ENCODE data around the gene TACR2.

The TACR2 gene

DNA sequence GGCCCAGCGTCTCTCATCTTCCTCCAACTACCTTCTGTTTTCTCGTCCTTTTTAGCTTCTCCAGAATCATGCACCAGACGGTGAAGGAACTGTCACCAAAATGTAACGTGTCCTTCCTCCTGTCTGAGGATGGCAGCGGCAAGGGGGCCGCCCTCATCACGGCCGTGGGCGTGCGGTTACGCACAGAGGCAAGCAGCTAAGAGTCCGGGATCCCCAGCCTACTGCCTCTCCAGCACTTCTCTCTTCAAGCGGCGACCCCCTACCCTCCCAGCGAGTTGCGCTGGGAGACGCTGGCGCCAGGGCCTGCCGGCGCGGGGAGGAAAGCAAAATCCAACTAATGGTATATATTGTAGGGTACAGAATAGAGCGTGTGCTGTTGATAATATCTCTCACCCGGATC, 15.8 kb downstream of the TACR2 start:
- no peak for DNase-seq

GRCh38 chr10:69398466-69398865, 18.3 kb downstream of the TACR2 start:
- DNase-seq = no peak

DNA sequence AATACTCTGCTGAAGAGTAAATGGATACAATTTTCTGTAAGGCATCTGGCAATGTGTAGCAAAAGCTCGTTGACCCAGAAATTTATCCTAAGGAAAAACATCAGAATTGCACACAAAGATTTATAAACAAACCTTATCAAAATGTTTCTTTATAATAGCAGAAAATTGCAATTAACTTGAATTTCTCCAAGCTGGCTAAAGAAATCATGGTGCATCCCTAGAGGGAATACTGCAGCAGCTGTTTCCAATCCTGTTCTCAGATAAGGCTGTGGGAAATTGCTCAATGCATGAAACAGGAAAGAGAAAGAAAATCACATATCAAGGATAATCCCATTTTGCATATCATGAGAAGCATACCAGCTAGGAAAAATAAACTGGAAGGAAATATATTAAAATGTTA, 18.7 kb downstream of the TACR2 start:
- DNase-seq = no peak

DNA sequence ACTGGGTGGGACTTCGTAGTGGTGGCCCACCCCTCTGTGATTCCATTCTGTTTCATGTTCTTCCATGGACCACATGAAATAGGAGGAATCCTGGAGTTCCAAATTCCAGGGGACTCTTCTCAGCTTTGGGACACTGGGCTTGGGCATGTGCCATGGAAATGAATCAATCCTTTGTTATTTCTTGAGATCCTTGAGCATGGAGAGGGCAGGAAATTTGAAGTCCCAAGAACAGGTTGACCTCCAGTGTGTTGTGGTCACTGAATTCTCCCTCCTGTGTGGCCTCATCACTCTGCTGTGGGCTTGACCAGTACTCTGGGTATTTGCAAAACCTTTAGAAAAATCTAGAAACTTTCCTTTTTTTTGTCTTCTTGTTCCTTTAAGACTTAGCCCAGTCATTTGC, 22.7 kb downstream of the TACR2 start:
- DNase-seq = no peak

GRCh38 chr10:69392481-69393000, 24.2 kb downstream of the TACR2 start:
- DNase-seq = peak; percentile 57

DNA sequence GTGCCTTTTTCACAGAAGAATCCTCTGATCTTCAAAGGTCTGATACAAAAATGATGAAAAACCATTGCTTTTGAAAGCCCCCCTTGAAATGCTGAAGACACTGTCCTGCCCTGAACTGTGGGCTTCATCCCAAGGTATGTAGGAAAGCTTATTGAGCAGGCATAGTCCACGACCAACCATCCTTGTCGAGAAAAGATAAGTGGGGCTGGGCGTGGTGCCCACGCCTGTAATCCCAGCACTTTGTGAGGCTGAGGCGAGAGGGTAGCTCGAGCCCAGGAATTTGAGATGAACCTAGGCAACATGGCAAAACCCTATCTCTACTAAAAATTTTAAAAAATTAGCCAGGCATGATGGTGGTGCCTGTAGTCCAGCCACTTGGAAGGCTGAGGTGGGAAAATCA, 25.6 kb downstream of the TACR2 start:
- DNase-seq = no peak

- peak; percentile 74 for DNase-seq
These were observed 26.8 kb downstream of the TACR2 start for GRCh38 chr10:69389827-69390490.

GRCh38 chr10:69388488-69388887, 28.2 kb downstream of the TACR2 start:
- no peak for DNase-seq

GRCh38 chr10:69387500-69387899, 29.2 kb downstream of the TACR2 start:
- no peak for DNase-seq

DNA sequence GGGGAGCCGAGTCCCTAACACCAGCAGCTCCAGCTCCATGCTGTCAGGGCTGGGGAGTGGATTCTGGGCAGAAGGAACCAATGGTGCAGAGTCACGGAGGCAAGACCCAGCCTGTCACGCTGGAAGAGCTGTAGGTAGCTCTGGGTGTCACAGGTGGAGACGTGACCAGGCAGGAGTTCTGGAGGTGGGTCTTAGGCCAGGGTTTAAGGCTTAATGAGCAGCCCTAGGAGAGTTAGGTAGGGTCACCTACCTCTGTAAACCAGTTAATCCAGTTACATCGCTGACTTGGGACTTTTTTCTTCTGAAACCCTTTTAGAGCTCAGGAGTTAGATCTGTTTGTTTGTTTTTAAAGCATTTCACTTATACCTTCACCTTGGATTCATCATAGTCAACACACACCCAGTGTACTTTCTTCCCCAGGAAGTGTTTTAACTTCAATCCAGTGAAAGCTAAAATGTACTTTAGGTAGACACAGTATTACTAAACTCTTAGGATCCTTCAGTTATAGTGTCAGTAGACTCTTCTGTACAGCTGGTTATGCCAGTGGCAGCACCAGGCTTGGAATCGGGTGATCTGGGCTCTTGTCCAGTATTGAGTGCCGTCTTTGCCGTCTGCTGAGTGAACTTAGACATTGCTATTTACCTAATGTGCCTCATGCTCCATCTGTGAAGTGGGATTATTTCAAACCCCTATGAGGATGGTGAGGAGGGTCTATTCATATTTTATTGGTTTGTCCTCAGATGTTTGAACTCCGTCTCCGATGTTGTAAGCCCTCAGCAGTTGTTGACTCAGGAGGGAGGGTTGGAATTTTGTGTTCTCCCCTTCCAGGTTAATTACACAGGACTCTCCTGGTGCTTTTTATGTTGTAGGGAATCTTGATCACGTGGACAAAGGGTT, 31.0 kb downstream of the TACR2 start:
- no peak for DNase-seq

- DNase-seq = no peak
These were observed 32.4 kb downstream of the TACR2 start for GRCh38 chr10:69384320-69384719.

DNA sequence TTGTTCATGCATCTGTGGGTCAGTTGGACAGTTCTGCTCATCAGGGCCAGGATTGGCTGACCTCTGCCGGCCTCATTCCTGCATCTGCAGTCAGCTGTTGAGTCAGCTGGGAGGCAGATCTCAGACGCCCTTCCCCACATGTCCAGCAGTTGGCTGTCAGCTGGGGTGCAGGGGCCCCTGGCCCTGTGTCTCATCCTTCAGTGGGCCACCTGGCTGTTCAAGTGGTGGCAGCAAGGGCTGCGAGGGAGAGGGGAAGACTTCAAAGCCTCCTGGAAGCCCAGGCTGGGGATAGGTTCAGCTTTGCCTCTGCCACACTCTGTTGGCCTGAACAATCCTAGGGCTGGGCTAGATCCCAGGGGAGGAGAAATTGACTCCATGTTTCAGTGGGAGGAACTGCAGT, 33.2 kb downstream of the TACR2 start:
- peak; percentile 71 for DNase-seq

DNA sequence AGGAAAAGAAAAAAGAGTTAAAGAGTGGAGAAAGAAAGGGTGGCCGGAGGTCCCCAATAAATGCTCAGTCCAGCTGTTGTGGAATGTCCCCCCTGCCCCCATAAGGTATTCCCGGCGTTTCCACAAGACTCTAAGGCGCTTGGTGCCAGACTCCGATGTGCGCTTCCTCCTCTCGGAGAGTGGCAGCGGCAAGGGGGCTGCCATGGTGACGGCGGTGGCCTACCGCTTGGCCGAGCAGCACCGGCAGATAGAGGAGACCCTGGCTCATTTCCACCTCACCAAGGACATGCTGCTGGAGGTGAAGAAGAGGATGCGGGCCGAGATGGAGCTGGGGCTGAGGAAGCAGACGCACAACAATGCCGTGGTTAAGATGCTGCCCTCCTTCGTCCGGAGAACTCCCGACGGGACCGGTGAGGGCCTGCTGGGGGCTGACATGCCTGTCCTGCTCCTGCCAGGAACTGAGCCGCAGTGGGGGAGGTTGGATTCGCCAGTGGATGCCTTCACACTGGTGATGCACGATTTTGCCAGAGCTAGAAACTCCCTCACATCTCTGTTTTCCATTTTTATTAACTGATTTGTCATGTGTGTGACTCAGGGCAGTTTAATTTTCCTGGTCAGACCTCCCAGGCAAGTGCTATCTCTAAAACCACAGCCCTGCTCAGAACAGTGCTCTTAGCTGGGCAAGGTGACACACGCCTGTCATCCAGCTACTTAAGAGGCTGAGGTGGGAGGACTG, 34.2 kb downstream of the TACR2 start:
- DNase-seq = peak; percentile 97

DNA sequence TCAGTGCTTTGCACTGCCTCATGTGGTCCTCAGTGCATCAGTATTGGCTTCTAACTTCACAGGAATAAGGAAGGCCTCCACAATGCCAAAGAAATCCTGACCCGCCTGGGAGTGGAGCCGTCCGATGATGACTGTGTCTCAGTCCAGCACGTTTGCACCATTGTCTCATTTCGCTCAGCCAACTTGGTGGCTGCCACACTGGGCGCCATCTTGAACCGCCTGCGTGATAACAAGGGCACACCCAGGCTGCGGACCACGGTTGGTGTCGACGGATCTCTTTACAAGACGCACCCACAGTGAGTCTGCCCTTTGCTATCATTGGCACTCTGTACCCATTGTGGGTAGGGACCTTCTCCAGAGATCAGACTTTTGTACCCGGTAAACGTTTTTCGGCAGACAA, 36.9 kb downstream of the TACR2 start:
- no peak for DNase-seq

- no peak for DNase-seq
These were observed 38.8 kb downstream of the TACR2 start for GRCh38 chr10:69377933-69378332.

DNA sequence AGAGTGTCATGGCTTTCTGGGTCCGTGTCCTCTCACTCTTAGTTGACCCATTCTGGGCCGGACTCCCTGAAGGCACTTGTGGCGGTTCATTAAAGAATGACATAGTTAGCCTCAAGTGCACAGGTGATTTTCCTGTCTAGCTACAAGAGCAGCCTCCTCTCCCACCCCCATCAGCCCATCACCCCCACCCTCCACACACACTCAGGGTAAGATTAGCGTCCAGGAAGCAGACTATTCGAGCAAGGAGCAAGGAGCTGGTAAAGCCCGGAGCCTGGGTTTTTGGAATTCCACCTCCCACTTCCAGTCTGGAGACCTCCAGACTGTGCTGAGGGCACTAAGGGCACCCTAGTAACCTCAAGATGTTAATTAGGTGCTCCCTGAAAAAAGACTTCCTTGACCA, 39.5 kb downstream of the TACR2 start:
- DNase-seq = no peak

GRCh38 chr10:69376662-69377061, 40.1 kb downstream of the TACR2 start:
- DNase-seq = no peak

- DNase-seq = peak; percentile 90
These were observed 41.2 kb downstream of the TACR2 start for GRCh38 chr10:69375307-69376151.

DNA sequence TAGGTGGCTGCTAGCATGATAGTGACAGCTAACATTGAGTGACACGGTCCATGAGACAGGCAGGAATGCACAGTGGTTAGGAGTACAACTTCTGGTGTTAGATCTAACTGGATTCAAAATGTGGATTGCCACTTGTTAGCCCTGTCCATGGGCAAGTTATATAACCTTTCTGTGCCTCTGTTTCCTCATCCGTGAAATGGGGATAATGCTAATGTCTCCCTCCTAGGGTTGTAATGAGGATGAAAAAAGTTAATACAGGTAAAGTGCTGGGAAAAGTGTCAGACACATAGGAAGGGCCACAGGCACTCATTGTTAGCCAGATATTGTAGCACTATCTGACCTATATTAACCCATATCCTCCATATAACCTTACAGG, 41.8 kb downstream of the TACR2 start:
- DNase-seq = no peak

DNA sequence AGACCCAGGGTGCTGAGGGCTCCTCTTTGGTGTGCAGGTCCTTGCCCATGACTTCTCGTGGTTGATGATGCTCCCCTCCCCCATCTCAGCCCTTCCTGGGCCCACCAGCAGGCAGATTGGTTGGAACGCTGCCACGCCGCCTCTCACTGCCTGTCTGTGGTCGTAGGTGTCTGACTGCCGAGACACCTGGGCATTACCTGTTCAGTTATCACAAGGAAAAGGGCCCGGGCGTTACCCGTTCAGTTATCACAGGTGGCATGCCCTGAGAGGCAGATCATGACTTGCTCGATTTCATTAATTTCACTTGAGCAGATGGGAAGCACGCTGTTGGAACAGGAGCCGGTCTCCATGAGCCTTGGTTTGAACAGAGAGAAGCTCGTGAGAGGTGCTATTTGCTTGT, 42.5 kb downstream of the TACR2 start:
- DNase-seq = no peak

DNA sequence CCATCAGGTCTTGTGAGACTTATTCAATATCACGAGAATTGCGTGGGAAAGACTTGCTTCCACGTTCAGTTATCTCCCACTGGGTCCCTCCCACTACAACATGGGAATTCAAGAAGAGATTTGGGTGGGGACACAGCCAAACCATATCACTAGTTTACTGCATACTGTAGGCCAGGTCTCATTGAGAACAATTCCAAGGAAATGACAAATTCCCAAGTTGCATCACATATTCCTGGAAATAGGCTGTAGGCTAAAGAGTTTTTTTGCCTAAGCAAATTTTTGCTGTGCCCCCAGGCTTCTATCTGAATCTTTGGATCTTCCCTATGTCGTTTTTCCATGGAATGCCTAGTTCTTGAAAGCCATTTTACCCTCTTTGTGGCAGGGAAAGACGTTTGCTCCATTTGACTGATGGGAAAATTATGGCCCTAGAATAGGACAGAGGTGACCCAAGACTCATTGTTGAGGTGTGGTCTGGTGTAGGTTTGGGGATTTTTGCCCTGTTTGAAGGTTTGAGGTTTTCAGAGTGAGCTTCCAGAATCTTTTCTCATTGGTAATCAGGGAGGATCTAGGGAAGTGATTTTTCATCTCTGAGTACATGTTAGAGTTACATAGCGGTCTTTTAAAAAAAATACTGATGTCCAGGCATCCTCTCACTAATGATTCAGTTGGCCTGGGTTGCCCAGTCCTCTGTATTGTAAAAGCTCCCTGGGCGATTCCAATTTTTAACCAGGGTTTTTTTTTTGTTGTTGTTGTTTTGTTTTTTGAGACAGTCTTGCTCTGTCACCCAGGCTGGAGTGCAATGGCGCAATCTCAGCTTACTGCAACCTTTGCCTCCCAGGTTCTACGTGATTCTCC, 44.4 kb downstream of the TACR2 start:
- DNase-seq = peak; percentile 88

- no peak for DNase-seq
These were observed 49.2 kb downstream of the TACR2 start for GRCh38 chr10:69367469-69367868.
